ENCODE results near the gene TTC6. TPM values are rescaled to one million over a fixed set of nuclear protein-coding genes. Genes with fewer than 3 reads are reported as not detected.

TTC6 gene
- total and polyA plus RNA-seq, 3 experiments from 2014 or later, result not detected

DNA sequence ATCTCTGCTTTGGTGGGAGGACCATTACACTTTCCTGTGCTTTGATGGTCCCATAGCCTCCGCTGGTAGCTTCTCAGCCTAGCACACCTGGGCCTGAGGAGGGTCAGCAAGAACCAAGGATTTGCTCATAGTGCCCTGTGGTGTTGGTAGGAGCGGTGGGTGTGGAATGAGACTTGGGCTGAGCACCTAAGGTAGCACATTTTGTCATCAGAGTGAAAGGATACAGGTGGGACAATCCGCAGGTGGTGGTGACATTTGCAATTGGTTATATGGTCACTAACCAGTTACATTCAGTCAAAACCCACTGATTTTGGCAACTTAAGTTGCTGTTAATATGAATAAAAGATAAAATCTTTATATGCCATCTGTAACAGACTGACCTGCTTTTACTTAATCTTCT lies 46.7 kb downstream of the TTC6 start:
- Histone ChIP-seq H3K27ac (ENCODE audit: low read depth, low read length) (no peak overlapping the region), H3K36me3 (ENCODE audit: insufficient read depth, low read length) (no peaks in the 10 kb centered on the region), H3K4me3 (ENCODE audit: low read length) (no peak overlapping the region), H3K9me3 (ENCODE audit: low read length) (no peaks in the 10 kb centered on the region), H3K27me3 (ENCODE audit: insufficient read depth, low read length, poor library complexity, severe bottlenecking) (no peaks in the 10 kb centered on the region), H3K4me1 (ENCODE audit: insufficient read depth, low read length) (no peaks in the 10 kb centered on the region)
- no peak overlapping the region for H3K4me3 Mint-ChIP-seq
- no peak overlapping the region for H3K27ac Mint-ChIP-seq
- peaks cover 0 to 6% (median 0%) of the 10 kb centered on the region in 5 donors for H3K9me3 Mint-ChIP-seq
- H3K27me3 Mint-ChIP-seq, result no peaks in the 10 kb centered on the region
- CTCF ChIA-PET, result no interaction called here
- POLR2A ChIA-PET, result no interaction called here
- no peaks in the 10 kb centered on the region for H3K36me3 Mint-ChIP-seq
- no peak for DNase-seq
- no peaks in the 10 kb centered on the region for H3K4me1 Mint-ChIP-seq

- no peak overlapping the region for H3K27ac ChIP-seq (ENCODE audit: low read depth, low read length)
- no peaks in the 10 kb centered on the region for H3K27me3 Mint-ChIP-seq
- POLR2A ChIA-PET, result no interaction called here
Measured at GRCh38 chr14:37643701-37644100, 48.3 kb downstream of the TTC6 start.

More at GRCh38 chr14:37643701-37644100, 48.3 kb downstream of the TTC6 start:
- Histone ChIP-seq H3K27me3 (ENCODE audit: insufficient read depth, low read length, poor library complexity, severe bottlenecking) (no peaks in the 10 kb centered on the region), H3K36me3 (ENCODE audit: insufficient read depth, low read length) (no peaks in the 10 kb centered on the region), H3K4me3 (ENCODE audit: low read length) (no peak overlapping the region), H3K9me3 (ENCODE audit: low read length) (no peaks in the 10 kb centered on the region), H3K4me1 (ENCODE audit: insufficient read depth, low read length) (no peaks in the 10 kb centered on the region)
- Mint-ChIP-seq H3K9me3 (peaks cover 0 to 6% (median 0%) of the 10 kb centered on the region in 5 donors), H3K4me3 (no peak overlapping the region), H3K27ac (no peak overlapping the region), H3K4me1 (no peaks in the 10 kb centered on the region), H3K36me3 (no peaks in the 10 kb centered on the region)
- CTCF ChIA-PET, result no interaction called here
- no peak for DNase-seq

Other genes with a start within 250 kb of the TTC6 start
- under 1 TPM in 1 of 2 experiments, not detected in 1; 0.42 TPM for gene FOXA1, start 380 bp upstream of the TTC6 start, total RNA-seq
- gene FOXA1, start 380 bp upstream of the TTC6 start, polyA plus RNA-seq, result not detected

Measured in CD8-positive, alpha-beta memory T cell (primary cell).